GM19025 (cell line): ENCODE results near the gene NLRP1.

ENCODE experiments used
- ATAC-seq: cut with Tn5 transposase; IDR thresholded peaks from one replicate; pipeline ENCODE4 v1.9.1; 2021; ENCODE audit warnings: mild to moderate bottlenecking, low read depth, moderate library complexity; ENCODE audit not compliant: unreplicated experiment

NLRP1 gene

DNA sequence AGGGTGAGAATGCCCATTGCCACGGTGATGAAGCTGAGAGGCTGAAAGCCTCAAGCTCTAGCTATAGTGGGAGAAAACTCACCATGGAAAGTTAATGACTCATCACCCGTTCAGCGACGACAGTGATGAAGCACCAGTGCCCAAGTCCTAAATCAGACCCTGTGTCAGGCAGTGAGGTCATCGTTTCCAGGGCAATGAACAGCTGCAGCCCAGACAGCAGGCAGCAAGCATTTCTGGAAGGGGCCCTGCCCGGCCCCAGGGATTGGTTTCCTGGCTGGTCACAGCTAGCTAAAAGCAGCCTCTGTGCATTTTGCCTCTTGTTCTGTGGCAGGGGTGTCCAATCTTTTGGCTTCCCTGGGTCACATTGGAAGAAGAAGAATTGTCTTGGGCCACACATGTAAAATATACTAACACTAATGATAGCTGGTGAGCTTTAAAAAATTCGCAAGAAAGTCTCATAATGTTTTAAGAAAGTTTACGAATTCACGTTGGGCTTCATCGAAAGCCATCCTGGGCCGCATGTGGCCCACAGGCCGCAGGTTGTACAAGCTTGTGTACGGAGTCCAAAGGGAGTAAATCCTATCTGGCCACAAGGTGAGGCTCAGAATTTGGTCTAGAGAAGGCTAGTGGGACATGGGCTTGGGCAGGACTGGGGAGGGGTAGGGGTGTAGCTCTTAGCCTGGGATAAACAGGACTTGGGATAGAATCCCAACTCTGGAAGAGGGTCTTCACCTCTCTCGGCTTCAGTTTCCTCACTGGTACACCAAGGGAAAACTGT is 57.3 kb downstream of the NLRP1 start:
- no peak for ATAC-seq

DNA sequence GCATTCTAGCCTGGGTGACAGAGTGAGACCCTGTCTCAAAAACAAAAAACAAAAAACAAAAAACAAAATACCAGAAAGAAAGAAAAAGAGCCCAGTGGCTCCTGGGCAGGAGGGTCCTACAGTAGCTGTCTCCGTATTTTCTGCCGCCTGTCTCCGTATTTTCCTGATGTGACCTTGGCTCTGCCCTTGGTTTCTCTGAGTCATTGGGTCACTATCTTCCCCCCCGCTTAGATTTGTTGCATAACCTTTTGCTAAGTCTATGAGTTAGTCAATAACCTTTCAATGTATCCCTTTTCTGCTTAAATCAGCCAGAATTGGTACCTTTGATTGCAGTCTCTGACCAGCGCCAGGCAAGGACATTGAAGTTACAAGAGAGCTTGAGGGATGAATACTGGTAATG is 61.1 kb downstream of the NLRP1 start:
- ATAC-seq, result no peak

DNA sequence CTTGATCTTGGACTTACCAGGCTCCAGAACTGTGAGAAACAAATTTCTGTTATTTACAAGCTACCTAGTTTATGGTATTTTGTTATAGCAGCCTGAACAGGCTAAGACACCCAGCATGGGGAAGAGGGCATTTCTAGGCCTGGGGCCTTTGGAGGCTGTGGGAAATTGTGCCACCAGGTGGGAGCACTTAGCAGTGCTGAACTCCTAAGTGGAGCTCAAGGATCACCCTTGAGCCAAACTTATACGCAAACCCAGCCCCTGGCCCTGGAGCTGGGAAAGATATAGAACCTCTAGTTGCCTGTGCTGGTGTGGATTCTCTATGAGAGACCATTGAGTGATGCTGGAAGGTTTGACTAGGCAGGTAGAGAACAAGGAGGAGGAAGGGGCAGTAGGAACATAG is 61.8 kb downstream of the NLRP1 start:
- no peak for ATAC-seq

DNA sequence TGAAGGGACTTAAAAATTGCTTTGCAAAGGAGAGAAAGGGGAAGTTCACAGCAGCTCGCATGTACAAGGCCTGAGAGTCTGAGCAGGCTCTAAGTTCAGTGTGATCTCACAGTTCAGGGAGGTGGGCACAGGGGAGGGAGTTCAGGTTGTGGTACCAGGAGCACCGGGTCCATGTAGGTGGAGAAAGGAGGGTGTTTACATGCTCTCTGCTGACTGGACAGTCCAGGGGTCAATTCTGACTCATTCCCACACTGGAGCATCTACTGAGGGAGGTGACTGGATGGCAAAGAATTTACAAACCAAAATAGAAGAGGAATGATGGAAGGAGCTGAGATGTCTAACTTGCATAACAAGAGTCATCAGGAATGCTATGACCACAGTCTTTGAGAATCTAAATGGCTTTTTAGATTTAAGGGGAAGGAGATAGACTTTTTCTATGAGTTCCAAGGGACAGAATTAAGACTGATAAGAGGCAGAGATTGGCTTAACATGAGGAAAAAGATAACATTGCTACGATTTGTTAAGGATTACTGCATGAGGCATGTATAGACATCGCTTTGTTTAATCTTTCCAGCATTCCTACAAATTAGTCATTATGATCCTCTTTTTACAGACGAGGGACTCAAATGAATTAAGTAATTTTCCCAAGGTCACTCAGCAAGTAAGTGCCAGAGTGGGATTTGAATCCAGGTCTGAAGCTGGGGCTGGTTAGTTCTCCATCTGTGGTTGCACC is 68.1 kb downstream of the NLRP1 start:
- no peak for ATAC-seq

DNA sequence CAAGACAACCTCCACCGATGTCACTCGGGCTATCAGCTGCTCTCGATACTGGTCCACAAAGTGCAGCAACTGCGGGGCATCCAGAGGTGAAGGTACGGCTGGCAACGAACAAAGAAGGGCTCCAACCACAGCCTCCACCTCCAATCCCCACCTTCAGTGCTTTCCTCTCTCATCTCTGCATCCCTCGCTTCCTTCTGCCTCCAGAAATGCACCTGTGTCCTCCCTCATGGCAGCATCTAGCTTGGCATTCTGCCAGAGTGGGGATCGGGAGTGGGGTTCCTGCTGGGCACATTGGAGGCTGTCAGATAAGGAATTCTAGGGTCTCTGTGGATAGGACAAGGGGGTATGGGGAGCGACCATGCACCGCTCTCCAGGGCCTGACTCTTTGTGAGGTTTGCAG is 69.3 kb downstream of the NLRP1 start:
- no peak for ATAC-seq

DNA sequence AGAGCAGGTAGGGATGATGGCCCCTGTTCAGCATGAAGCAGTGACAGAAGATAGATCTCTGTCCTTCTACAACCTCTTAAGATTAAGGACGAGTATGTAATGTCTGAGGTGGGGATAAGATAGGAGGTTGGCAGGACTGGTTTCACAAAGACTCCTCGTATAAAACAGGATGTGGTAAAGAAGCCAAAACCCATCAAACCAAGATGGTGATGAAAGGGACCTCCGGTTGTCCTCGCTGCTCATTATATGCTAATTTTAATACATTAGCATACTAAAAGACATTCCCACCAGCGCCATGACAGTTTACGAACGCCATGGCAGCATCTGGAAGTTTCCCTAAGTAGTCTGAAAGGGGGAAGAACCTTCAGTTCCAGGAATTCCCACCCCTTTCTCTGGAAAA is 70.7 kb downstream of the NLRP1 start:
- ATAC-seq, result no peak

DNA sequence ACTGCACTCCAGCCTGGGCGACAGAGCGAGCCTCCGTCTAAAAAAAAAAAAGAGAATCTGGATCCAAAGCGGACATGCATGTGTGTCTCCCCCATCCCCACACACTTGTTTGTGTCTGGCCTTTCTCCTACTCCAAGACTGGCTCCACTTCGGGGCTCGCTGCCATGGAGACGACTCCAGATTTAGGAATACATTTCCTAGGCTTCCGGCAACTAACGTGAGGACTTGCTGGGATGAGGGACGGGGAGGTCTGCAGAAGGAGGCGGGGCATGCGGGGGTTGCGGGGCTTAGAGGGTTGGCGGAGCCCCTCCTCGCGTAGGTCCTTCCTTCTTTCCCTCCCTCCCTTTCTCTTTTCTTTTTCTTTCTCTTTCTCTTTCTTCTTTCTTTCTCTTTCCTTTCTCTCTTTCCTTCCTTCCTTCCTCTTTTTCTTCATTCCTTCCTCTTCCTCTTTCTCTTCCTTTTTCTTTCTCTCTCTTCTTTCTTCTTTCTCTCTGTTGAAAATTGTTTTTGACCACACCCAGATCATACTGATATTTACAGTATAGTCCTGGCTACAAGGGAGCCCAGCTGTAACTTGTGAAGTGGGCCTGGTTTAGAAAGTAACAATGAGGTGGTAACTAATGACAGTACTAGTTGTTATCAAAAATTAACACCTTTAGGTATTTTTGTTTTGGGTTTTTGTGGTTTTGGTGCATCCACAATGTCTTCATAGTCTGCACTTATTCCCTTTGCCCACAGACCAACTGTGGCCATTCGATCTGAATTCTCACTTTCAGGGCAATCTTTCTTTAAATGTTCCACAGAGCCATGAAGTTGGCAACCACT is 72.7 kb downstream of the NLRP1 start:
- no peak for ATAC-seq

DNA sequence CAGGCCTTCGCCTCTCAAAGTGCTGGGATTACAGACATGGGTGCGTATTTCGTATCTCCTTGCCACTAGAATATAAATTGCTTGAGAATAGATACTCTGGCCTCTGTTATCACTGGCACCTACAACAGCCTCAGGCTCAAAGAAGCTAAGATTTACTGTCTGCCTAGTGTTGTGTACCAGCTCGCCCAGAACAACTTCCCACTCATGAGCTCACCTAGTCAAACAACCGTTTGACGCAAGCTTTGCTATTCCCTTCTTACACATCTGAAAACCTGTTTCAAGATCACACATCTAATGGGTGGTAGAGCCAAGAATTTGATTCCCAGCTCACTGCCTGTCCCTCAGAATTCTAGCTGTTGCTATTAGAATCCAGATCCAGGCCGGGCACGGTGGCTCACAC is 73.5 kb downstream of the NLRP1 start:
- no peak for ATAC-seq

DNA sequence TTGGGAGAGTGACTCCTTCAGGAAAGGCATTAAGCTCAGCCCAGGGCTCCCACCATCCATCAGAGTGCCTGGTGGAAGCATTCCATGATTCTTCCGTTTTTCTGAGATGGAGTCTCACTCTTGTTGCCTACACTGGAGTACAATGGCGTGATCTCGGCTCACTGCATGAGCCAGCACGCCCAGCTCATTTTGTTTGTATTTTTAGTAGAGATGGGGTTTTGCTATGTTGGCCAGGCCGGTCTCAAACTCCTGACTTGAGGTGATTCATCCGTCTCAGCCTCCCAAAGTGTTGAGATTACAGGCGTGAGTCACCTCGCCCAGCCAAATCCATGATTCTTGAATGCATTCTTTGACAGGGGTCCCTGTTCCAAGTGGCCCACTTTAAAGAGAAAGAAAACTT is 74.8 kb downstream of the NLRP1 start:
- ATAC-seq, result no peak

DNA sequence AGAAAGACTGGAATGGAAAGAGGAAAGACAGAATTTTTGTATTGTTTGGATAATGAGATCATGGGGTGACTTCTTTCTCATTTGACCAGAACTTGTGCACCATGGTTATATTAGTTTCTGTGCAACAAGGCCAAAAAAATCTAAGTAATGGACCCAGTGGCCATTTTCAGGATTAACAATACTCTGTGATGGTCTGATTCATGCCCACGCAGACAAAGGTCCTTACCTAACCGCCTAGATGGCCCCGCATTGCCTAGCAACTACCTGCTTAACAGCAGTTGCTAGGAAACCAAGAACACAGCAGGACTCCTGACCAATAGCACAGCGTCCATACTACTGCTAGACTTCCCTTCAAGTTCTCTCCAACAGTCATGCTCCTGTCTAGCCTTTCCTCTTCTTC is 75.5 kb downstream of the NLRP1 start:
- ATAC-seq, result no peak

DNA sequence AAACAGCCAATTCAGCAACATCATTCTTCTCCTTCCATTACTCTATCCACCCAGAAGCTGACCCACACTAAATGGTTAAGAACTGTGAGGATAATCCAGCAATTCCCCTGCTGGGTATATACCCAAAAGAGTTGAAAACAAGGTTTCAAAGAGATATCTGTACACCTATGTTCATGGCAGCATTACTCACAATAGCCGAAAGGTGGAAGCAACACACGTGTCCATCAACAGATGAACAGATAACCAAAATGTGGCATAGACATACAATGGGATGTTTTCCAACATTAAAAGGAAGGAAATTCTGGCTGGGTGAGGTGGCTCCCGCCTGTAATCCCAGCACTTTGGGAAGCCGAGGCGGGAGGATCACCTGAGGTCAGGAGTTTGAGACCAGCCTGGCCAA is 78.0 kb downstream of the NLRP1 start:
- ATAC-seq, result no peak

DNA sequence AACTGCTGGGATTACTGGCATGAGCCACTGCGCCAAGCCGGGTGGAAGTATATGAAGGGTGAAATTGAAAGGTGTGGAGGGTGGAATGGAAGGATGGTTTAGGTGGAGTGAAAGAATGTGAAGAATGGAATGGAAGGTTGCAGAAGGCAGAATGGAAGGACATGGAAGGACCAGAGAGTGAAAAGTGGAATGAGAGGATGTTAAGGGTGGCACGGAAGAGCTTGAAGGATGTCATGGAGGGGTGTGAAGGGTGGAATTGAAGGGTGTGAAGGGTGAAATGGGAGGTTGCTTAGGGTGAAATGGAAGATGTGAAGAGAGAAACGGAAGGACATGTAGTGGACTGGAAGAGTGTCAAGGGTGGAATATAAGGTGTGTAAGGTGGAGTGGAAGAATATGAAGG is 81.8 kb downstream of the NLRP1 start:
- no peak for ATAC-seq

DNA sequence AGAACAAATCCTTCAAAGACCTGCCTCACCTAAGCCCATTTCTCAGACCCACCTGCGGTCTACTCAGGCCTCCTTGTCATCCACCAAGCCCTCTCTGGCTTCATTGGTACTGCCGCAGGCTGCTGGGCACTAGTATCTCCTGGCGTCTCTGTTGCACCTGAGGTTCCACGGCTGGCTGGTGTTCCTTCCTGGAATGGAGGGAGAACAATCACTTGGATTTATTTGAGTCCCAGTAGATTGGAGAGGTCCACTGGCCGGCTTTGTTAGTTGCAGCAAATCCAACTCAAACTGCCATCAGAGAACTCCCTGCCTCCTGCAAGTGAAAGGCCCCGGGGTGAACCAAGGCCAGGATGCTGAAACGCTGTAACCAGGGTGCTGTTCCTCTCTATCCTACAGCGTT is 82.6 kb downstream of the NLRP1 start:
- no peak for ATAC-seq

DNA sequence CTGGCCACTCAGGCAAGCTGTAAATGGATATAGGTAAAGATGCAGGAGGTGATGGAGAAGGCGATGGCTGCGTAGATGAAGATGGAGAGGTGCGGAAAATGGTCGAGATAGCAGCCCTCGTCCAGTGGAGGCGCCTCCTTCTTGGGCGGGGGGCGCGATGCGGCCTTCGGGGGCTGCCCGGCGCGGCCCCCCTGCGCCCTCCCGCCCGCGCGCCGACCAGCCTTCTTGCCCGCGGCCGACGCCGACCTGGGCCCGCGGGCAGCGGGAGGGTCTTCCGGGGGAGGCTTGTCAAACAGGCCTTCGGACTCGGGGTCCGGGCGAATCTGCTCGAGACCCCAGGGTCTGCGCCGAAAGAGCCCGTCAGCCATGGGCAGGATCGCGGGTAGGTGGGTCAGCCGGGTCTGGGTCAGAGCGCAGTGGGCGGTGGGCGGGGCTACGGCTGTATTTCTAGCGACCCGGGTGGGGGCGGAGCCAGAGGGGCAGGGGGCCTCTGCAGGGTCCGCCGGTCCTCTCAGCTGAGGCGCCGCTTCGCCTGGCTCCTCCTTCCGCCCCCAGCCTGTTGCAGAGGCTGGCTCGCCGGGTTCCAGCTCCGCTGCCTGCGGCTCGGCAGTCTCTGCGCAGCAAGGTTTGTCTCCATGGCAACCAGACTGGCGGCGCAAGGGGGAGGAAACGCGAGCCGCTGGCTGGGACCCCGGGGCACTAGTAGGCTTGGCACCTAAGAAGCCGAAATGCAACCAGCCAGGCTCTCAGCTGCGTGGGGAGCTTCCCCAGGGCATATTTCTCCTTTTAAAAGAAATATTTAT is 83.5 kb downstream of the NLRP1 start:
- ATAC-seq, result no peak

DNA sequence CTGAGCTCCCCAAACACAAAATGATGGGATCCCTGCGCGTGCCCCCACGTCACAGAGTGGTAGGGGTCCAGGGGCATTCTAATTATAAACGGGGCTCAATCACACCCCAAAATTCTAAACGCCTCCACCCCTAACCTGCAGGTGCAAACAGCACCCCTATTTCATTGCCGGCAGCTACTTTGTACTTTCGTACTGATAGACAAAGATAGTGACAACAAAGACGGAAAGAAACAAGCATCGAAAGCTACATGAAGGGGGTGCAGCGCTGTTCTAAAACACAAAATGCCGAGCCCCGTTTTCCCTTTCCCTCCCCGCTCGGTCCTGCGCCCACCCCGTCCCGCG is 84.1 kb downstream of the NLRP1 start:
- no peak for ATAC-seq

DNA sequence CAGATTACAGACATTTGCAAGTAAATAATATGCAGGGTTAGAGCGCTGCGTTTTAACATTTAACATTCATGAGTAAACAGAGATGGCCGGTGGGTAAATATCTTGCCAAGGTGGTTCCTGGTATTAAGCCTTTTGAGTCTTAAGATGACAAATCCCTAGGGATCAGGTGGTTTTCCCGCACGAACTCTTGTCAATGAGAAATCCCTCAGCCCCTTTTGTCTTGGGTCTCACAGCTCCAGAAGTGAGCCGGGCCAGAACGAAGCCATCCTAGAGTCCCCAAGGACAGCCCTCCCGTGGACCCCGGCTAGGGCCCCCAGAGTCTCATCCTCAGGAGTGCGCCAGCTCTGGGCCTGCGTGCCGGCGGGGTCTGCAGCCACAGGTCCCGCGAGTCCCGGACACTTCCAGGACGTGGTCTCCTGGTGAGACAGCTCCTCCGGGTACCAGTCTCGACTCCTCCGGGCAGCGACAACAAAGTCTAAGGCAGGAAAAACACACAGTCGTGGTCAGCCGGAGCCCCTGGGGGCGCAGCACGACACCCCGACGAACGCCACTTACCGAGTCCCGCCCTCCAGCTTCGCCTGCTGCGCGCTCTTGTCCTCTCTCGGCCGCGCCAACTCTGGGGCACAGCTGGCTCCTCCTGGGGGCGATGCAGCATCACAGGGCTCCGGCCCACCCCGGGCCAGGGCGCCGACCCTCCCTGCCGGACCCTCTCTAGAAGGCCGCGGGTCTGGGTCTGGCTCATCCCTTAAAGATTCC is 84.7 kb downstream of the NLRP1 start:
- no peak for ATAC-seq

DNA sequence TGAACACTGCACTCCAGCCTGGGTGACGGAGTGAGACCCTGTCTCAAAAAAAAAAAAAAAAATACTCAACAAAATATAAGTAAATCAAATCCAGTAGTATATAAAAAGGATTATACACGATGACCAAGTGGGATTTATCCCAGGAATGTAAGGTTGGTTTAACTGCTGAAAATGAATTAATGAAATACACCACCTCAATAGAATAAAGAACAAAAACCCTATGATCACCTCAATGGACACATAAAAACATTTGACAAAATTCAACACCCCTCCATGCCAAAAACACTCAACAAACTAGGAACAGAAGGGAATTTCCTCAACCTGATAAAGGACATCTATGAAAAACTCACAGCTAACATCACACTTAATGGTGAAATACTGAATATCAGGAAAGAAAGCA is 91.3 kb downstream of the NLRP1 start:
- ATAC-seq, result no peak

DNA sequence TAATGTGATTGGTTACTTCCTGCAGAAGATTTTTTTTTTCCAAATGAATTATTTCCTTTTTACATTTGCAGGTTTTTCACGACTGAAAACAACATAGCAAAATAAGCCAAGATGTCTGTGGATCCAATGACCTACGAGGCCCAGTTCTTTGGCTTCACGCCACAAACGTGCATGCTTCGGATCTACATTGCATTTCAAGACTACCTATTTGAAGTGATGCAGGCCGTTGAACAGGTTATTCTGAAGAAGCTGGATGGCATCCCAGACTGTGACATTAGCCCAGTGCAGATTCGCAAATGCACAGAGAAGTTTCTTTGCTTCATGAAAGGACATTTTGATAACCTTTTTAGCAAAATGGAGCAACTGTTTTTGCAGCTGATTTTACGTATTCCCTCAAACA is 95.6 kb downstream of the NLRP1 start:
- ATAC-seq, result no peak

DNA sequence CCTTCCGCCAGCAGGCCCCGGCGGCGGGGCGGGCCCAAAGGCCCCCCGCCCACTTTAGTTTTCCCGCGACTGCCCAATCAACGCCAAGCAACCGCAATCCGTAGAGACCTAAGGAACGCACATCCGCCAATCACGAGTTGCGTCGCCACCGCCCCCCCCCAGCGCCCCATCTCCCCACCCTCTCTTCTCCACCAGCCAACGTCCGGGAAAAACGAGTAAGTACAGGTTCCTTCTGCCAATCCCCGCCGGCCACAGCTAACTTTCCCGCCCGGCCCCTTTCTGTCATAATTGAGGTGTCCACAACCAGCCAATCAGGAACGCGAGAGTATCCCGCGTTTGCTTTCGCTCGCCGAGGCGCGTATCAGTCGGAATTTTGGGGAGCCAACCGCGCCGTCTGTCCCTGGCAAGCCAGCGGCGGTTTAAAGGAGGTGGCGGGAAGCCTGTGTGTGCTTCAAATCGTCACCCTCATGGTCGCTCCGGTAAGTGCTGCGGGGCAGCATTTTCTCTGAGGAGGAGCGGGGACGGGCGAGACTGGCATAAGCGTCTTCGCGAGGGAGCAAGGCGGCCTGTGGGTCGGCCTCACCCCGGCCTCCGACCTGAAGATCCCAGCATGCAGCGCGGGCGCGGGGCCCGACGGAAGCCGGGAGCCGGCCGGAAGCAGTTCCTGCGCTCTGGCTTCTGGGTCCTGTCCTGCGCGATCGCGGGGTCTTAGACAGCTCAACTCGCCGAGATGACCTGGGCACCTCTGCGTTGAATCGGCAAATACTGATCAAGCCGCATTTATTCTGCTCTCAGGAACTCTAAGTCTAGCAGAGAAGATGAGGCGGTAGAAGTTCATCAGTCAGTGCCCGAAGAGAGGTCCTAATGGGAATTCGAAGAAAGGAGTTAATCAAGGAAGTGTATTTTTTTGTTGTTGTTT is 97.8 kb downstream of the NLRP1 start, which contains the start of gene MIS12:
TSS of gene MIS12 (plus strand) at position 361 of the 919 bp plus-strand sequence. CDS start 2,297 bp downstream, outside the sequence.
- ATAC-seq, result peak; percentile 83
